GM12873 (cell line): Measurements from ENCODE around the gene TTLL11.

Source experiments
- TF ChIP-seq, protein P1 (sequence below): IDR thresholded peaks from 2 replicates; pipeline ENCODE4 v1.5.1; 2012; ENCODE audit warnings: low read depth, mild to moderate bottlenecking, moderate library complexity, low read length, control low read depth; ENCODE audit not compliant: insufficient read depth; ENCODE audit errors: missing control alignments

TTLL11 gene

DNA sequence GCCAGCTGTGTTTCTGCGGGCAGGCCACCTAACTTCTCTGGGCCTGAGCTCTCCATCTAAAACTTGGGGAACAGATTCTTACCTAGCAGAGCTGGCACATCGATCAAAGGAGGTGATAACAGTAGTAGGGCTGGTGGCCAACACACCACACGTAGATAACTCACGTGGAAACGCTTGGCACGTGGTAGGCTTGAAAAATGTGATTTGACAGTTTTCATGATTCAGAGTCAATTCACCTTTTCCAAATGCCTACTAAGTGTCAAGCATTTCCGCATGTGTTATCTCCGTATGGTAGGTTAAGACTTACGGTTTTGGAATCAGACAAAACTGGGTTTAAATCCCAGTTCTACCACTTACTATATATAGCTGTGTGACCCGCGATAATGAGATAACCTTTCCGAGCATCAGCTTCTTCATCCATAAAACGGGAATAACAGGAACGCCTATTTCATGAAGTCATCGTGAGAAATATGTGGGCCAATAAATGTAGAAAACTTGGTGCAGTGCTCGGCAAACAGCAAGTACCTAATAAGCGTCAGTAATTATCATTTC lies 41.0 kb upstream of the TTLL11 start:
- TF ChIP-seq, protein P1, sequence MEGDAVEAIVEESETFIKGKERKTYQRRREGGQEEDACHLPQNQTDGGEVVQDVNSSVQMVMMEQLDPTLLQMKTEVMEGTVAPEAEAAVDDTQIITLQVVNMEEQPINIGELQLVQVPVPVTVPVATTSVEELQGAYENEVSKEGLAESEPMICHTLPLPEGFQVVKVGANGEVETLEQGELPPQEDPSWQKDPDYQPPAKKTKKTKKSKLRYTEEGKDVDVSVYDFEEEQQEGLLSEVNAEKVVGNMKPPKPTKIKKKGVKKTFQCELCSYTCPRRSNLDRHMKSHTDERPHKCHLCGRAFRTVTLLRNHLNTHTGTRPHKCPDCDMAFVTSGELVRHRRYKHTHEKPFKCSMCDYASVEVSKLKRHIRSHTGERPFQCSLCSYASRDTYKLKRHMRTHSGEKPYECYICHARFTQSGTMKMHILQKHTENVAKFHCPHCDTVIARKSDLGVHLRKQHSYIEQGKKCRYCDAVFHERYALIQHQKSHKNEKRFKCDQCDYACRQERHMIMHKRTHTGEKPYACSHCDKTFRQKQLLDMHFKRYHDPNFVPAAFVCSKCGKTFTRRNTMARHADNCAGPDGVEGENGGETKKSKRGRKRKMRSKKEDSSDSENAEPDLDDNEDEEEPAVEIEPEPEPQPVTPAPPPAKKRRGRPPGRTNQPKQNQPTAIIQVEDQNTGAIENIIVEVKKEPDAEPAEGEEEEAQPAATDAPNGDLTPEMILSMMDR, result no peak

GRCh38 chr9:122133263-122133983 lies 40.3 kb upstream of the TTLL11 start:
- TF ChIP-seq, protein P1, result no peak

DNA sequence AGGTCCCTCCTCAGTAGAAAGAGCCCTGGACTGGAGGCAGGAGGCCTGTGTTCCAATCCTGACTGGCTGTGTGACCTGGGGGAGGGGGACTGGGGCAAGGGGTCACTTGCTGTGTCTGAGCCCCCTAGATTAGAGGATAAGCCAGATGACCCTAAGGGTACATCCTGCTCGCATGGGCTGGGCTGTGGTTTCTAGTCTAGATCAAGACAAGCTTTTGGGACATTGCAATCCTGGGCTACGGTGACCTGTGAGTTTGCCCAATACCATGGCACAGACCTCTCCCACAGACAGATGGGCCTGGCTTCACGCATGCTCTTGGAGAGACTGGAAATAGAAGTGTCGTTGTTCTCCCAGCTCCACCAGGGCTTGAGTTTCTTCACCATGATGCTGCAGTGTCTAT lies 39.4 kb upstream of the TTLL11 start:
- TF ChIP-seq, protein P1, result no peak

- TF ChIP-seq, protein P1, result no peak
Observed at GRCh38 chr9:122131401-122132001, 38.4 kb upstream of the TTLL11 start.

GRCh38 chr9:122130837-122131236 lies 37.7 kb upstream of the TTLL11 start:
- TF ChIP-seq, protein P1, result no peak

GRCh38 chr9:122129969-122130368 lies 36.9 kb upstream of the TTLL11 start:
- TF ChIP-seq, protein P1, result no peak

DNA sequence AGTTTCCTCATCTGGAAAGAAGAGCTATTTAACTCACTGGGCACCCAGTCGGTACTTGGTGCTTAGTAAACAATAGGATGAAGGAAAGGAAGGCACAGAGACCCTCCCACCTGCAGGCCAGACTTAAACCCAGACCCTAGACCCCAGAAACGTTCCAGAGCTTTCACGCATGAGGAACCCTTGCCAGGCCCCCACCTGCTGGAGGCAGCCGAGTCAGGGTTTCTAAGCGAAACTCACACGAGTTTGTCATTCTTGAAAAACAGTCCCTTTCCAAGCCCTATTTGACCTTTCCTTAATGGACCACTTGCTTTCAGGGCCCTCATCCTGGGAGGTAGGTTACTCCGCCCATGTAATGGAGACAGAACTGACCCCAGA lies 35.8 kb upstream of the TTLL11 start:
- TF ChIP-seq, protein P1, result no peak
